Measurements from ENCODE around the gene PHACTR3.

PHACTR3 gene

DNA sequence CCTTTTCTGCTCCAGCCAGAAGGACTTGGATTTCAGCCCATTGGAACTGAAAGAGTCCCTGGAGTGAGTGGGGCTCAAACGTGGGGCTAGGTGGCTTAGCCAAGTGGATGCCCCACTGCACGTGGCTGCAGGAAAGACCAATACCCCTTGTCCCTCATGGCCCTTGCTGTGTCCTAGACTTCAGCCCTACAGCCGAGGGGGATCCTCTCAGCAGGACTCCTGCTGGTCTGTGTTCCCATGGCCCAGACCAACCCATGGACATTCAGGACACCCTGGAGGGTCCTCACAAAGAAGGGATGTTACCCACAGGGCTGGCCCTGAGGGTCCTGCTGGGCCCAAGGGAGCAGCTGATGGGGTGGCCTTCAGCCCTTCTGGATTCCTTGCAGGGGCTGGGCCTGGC lies 30.0 kb upstream of the PHACTR3 start:
- DNase-seq (ENCODE audit: low read depth) = no peak

DNA sequence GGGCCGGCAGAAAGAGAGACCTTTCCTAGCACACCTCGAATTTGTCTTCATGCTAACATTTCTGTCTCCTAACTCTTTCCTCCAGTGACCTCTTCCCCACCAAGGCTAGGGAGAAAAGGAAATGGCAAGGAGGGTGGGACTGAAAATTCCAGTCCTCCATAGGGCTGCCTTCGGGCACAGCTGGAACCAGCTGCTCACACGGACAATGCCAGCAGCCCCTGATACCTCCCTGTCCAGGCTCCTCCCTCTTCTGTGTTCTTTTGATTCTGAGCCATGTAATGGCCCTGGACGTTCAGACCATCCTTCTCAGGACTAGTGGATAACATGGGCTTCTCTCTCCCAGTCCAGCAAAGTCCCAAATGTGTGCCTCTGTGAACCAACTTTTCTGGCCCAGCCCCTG lies 29.1 kb upstream of the PHACTR3 start:
- DNase-seq (ENCODE audit: low read depth) = no peak

DNA sequence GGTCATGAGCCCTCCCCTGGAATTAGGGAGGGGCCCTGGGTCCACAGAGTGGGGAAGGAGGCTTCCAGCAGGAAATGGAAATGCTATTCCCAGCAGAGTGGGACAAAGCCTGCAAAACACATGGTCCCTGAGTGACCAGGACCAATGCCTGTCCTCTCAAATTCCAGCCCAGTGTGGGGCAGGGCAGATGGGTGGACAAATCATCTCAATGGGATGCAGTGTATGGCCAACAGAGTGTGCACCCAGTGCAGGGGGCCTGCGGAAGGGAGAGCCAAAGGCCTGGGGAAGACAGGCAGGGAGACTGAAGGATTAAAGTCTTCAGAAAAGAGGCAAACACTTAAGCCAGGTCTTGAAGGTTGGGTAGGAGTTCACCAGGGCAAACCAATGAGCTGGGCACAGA lies 28.7 kb upstream of the PHACTR3 start:
- no peak for DNase-seq (ENCODE audit: low read depth)

DNA sequence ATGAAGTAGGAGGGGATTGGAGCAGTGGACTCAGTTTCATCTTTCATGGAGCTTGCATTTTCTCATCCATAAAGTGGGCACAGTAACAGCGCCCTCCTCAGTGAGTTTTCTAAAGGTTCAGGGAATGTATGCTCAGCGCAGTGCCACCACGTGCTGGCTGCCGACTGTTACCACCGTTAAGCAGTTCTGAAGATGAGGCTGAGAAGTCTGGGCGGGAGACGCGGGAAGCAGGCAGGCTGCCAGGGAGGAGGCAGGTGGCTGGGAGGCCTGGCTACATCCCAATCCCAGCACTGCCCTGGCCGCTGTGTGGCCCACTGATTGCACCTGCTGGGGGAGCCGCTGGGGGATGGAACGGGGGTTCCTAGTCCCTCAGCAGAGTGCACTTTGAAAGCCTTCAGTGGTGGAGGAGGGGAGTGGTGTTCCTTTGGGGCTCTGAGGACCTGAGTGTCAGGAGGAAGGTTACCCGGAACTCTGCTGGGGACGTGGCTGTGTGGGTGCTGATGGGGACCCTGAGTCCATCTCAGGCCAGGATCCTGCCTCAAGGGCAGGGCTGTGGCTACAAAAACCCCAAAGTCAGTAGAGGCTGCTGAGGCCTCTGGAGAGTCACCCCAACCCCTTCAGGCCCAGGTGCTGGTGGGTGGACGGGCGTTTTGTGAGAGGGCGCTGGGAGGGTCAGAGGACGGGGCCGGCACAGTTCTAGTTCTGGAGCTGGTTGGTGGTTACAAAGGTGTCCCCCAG lies 28.0 kb upstream of the PHACTR3 start:
- DNase-seq (ENCODE audit: low read depth) = no peak

DNA sequence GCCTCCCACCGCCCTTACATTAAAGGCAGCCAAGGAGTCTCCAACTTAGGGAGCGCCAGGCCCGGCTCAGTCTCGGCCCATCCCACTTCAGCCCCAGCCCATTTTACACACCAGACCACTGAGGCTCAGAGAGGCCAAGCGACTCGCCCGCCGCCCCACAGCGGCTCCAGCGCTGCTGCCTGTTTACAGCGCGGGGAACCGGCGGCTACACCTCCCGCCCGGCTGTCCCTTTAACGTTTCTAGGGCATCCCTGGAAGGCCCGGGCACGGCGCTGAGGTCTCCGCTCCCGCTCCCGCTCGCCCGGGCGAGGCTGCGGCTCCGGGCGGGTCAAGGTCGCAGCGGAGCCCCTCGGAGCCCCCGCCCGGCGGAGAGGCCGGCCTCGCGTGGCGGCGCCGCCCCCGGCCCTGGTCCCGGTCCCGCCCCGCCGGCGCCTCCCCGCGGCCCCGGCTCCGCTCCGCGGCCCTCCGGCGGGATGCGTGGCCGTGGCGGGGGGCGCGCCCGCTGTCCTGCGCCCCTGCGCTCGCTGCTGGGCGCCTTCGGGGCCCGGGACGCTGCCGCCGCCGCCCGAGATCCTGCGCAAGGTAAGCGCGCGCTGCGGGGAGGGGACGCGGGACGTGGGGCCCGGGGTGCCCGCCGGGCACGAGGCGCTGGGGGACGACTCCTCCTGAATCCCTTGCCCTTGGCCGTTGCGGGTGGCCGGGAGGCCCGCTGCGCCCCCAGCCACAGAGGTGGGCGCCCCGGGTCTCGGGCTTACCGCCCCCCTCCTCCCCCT lies 27.1 kb upstream of the PHACTR3 start:
- no peak for DNase-seq (ENCODE audit: low read depth)

DNA sequence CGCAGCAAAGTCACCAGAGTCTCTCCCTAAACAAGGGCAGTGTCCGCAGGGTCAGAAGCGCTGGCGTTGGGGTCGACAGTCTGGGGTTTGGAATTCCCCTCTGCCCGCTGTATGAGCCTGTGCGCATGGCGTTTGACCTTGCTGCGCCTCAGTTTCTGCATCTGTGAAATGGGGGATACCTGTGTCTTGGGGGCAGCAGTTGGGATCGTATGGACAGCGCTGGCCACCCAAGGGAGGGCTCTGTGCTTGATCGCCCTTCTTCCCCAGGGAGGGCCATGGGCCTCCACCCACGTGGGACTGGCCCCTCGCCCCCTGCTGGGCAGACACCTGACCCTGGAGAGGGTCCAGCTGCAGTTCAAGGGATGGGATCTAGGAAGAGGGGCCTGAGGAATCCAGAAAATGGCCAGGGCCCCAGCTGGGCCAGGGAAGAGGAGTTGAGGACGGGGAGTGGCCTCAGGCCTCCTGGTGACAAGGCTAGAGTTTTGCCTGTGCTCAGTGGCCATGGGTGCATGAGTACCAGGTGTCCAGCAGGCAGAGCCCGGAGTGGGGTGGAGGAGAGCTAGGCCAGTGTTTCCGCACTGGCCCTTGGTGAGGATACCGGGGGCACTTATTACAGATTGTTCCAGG lies 26.4 kb upstream of the PHACTR3 start:
- DNase-seq (ENCODE audit: low read depth) = no peak

DNA sequence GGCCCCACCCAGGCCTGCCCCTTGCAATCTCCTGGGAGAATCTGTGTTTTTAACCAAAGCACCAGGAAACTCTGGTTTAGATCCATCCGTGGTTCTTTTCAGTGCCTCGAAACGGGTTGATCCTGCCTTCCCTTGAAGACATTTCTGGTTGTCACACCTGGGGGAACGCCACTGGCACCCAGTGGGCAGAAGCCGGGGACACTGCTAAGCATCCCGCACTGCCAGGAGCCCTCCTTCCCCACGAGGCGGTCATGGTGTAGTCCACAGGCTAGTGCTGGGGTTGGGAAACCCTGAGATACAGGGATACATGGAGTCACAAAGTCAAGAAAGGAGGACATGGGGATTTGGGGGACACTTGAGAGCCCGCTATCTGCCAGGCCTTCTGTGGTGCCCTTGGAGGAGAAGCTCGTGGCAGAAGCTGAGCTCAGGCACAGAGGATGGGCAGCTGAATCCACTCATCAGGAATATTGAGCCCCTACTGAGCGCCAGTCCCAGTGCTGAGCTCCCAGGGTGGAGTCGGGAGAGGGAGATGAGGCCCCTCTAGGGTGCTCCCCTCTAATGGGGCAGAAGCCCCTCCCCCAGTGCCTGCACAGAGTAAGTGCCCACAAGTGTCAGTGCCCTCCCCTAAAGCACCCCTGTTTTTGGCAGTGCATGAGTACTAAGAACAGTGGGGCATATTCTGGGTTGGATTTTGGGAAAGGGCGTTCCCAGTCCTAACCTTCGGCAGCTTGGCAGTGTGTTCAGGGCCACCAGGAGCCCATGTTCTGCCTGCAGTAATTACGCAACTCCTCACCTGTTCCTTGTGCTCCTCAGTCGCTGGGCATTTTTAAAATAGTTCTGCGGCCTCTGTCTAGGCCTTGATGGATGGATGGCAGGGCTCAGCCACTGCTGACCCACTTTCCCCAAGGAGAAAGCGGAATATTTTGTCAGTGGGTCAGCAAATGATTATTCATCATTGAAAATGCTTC lies 25.6 kb upstream of the PHACTR3 start:
- no peak for DNase-seq (ENCODE audit: low read depth)

DNA sequence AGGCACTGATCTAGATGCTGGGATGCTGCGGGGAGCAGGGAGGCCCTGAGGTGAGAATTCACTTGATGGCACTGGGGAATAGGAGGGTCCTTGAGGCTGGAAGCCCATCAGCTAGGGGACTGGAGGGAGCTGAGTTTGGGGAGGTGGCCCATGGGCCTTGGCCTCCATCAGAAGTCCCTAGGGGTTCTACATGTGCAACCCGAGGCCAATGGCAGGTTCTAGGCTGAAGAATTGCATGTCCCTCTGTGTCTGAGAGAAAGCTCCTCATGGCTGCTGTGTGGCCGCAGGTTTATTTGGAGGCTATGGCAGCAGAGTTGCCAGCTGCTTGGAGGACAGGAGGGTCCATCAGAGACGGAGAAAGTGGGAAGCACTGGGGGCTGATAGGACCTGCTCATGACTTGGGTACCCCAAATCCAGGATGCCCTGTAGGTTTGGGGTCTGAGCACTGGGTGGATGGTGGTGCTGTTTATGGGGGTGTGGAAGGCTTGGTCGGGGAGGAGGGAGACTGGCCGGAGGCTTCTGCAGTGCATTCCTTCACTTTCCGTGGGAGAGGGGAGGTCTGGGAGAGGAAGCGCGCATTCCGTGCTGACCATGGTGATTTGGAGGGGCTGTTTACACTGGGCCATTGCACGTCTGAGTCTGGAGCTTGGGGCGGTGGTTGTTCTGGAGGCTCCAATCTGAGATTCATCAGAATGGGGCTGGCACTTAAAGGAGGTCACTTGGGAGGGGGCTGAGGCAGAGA lies 24.8 kb upstream of the PHACTR3 start:
- DNase-seq (ENCODE audit: low read depth) = no peak

DNA sequence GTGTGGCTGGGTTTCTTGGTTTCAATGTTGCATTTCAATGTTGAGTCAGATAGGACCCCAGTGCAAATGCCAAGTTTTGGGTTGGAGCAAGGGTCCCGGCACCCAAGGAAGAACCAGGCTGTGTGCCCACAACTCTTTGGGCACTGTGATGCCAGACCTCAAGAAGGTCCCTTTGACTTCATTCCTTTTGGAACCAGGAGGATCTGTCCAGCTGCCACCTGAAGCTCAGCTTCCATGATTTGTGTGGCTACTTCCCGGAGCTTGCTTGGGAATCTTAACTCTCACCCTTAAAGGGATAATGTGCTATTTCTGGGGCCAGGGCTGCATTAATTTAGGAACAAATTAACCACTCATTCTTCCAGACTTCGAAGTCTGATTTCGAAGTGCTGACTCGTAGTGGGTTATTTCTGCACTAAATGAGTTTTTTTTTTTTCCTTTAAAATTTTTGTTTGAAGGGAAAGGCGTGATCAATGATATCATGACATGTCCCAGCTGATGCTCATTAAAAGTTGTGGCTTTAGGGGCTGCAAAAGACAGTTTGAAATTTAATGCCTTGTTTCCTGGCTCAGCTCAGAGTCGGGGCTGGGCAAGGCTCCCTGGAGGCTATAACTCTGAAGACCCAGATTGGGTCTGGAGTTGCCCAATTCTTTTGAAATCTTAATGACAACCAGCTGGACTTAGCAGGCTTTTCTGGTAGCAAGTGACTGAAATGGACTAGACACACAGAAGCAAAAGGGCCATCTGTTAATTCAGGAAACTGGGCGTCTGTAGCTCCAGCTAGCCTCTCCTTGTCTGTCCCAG lies 24.0 kb upstream of the PHACTR3 start:
- DNase-seq (ENCODE audit: low read depth) = no peak

DNA sequence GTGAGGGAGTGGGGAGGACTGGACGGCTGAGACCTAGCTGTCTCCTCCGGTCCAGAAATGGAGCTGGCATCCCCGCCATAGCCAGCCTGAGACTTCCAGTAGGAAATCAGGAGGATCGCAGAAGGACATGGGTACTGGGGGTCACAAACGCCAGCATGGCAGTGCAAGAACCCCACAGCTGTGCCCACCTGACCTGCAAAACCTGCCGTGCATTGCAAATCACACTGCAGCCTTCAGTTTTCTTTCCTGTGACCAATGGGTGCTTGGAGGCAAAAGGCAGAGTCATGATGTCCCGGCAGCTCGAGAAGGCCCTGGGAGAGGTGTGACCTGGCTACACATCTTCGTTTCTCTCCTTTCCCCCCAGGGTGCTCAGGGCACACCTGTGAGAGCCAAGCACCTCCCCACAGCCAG lies 23.3 kb upstream of the PHACTR3 start:
- DNase-seq (ENCODE audit: low read depth) = no peak

DNA sequence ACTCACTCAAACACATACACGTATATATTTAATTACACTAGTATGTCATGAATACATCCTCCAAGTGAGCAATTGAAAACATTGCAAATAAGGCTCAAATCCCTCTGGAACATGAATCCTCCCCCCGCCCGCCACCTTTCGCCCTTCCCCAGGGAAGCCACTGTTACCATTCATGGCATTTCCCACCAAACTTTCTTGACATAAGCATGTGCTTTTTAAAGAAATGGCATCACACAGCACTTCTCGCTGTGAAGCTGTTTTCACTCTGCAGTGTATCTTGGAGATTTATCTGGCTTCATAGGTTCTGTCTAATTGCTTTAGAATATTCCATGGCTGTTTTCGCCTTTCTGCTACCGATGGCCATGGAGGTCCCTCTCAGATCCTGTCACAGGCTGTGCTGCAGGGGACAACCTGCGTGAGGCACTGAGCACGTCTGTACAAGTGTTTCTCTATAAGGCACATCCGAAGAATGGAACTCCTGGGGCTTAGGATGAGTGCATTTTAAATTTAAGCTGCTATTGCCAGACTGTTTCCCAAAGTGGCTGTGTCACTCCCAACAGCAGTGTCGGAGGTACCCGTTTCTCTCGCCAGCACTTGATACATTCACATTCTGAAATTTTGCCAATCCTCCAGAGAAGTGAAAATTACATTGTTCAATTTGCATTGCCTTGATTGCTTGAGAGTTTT lies 22.2 kb upstream of the PHACTR3 start:
- no peak for DNase-seq (ENCODE audit: low read depth)

DNA sequence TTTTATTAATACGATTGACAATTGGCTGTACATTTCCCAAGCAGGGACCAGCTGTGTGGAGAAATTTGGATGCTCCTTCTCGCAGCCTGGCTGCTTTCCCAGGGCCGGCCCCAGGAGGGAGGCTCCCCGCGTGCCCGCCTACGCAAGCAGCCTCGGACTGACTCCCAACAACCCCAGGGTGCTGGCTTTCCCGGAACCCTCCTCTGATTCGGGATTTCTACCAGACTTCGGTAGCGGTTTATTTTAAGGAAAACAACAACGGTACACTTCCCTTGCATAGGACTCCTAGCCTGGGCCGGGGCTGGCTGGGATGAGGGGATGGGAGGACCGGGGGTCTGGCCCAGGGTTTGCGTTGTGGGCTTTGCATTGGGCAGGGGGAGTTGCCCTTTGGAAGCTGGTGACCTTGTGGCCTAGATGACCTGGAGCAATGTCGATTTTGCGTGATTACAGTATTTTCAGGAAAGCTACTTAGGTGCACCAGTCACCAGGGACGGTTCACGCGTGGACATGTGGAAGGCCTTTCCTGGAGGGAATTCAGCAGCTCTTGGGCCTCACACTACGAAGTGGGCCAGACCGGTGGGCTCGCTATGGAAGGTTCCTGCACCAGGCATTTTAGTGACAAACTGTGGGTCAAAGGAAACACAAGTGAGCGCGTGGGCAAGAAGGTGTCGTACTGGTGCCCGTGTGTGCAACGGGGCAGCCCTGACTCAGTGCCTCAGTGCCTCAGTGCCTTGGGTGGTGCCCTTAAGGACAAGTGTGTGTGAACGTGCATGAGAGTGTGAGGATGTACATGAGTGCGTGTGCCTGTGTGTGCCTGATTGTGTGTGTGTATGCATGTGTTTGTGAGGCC lies 20.7 kb upstream of the PHACTR3 start:
- DNase-seq (ENCODE audit: low read depth) = no peak

DNA sequence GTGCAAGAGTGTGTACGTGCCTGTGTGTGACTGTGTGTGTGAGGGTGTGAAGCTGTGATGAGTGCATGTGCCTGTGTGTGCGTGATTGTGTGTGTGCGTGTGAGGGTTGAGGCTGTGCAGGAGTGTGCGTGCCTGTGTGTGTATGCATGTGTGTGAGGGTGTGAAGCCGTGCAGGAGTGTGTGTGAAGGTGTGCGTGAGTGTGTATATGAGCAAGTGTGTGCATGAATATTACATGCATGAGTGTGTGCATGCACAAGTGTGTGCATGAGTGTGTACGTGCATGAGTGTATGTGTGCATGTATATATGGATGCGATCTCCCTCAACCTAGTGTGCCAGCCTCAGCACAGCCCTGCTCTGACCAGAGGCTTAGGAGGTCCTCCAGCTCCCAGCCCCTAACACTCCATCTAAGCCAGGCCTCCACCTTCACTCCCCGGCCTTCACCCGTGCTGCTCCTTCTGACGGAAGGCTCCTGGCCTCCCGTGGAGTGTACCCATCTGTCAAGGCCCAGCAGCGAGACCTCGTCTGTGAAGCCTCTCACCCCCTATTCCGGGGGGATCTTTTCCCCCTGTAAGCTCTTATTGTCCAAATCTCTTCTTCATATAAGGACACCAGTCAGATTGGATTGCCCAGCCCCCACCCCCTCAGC lies 19.9 kb upstream of the PHACTR3 start:
- DNase-seq (ENCODE audit: low read depth) = no peak

DNA sequence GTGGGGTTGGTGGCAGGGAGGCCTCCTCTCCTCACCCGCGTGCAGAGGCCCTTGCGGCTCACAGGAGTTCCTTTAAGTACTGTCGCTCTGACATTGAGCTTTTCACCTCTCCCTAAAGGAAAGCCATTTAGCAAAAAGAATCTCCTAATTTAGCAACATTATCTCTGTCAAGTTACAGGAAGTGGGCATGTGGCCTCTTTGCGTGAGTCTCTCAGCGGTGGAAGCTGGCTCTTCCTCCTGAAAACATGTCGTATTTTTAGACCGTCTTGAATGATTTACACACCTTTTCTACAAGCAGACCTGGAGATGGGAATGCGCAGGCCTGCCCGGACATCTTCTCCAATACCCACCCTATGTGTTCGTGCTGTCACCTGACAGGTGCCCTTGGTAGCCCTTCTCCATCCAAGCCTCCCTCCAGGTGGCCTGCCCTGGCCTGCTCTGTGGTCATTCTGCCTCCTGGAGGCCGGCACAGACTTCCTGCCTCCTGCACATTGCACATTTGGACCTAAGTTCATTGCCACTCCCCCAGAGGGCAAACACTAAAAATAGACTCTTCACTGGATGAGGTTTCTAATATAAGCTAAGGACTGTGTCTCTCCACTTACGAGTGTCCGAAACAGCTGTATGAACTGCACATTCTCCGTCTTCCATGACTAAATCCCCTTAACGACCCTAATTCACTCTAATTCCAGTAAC lies 18.5 kb upstream of the PHACTR3 start:
- DNase-seq (ENCODE audit: low read depth) = no peak

DNA sequence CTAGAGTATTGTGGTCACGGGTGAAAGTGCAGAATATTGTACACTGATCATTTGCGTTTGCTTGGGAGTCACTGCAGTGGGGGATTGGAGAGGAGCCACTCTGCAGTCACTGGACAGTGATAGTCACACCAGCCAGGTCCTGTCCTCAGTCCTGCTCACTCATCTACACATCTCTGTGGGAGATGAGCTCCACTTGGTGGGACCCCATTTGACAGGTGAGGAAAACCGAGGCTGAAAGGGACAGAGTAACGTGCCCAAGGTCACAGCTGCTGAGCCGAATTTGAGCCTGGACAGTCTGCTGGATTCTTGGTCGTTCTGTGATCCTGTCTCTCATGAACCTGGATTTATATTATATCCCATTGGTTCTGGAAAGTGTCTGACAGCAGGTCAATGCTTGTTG lies 17.7 kb upstream of the PHACTR3 start:
- DNase-seq (ENCODE audit: low read depth) = no peak

DNA sequence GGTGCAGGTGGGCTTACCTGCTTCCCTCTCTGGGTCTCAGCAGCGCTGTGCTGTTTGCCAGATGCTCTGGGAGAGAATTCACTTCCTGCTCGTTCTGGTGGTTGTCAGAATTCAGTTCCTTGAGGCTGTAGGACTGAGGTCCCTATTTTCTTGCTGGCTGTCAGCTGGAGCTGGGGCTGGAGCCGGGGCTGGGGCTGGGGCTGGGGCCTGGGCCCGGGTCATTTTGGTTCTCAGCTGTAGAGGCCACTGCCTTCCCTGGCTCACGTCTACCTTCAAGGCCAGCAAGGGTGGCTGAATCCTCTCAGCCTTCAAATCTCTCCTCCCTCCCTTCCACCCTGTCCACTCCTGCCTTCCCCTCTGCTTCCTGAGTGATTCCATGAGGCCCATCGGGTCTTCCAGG lies 16.8 kb upstream of the PHACTR3 start:
- no peak for DNase-seq (ENCODE audit: low read depth)

DNA sequence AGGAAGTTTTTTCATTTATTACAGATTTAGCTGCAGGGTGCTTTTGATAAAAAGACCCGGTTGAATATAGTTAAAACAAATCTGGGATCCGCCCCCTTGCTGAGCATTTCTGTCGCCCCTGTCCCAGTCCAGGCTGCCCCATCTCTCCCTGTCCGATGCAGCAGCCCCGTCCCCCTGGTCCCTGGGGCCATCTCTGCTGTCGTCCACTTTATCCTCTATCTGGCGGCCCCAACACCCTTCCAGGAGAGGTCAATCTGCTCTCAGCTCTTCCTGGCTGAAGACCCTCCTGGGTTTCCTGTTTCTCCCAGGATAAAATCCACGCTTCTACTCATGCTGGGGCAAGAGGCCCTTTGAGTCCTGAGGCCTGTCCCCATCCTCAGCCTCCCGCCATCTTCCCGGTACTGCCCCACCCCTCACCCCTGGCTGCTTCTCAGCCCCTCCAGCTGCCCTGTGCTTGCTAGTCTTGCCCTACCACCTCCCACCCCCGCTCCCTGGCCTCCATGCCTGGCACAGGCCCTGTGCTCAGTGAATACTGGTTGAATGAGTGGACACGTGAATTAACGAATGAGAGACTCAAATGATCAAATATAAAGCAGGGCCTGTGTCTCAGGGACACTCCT lies 16.0 kb upstream of the PHACTR3 start:
- DNase-seq (ENCODE audit: low read depth) = no peak
